Astrocyte (in vitro differentiated cells and primary cell): ENCODE measurements around the gene TPT1. TPM values are rescaled to one million over a fixed set of nuclear protein-coding genes. Genes with fewer than 3 reads are reported as not detected.
"Not testable (repeated sequence)": the region's sequence is repeated elsewhere in the genome, so short reads cannot be mapped to it uniquely, and the experiment has no call there.

ENCODE experiments used
- DNase-seq: peaks from one replicate; pipeline ENCODE4 v3.0.0-alpha.2; 2010; ENCODE audit warnings: low read depth
- FAIRE-seq: peaks from 2 replicates; lab custom pipeline; 2011; peaks lifted over from hg19 to GRCh38; lab: Jason Lieb, UNC
- H2AFZ ChIP-seq: 2 replicates; pipeline ENCODE4 v1.6.0; 2012; ENCODE audit warnings: low read depth, low read length, inconsistent platforms
- H3K27ac ChIP-seq: 2 replicates; pipeline ENCODE4 v1.5.1; 2011; ENCODE audit warnings: low read depth, low read length, inconsistent platforms
- H3K27me3 ChIP-seq: 2 replicates; pipeline ENCODE4 v1.6.0; 2011; ENCODE audit warnings: low read length, inconsistent platforms; ENCODE audit not compliant: insufficient read depth
- H3K36me3 ChIP-seq: 2 replicates; pipeline ENCODE4 v1.5.1; 2011; ENCODE audit warnings: low read length, inconsistent platforms; ENCODE audit not compliant: insufficient read depth
- H3K4me1 ChIP-seq: 2 replicates; pipeline ENCODE4 v1.5.1; 2011; ENCODE audit warnings: low read length, inconsistent platforms; ENCODE audit not compliant: insufficient read depth
- H3K4me2 ChIP-seq: 2 replicates; pipeline ENCODE4 v1.6.0; 2012; ENCODE audit warnings: low read length, inconsistent platforms
- H3K4me3 ChIP-seq: 2 replicates; pipeline ENCODE4 v1.5.1; 2011; ENCODE audit warnings: low read depth, mild to moderate bottlenecking, low read length, inconsistent platforms; ENCODE audit not compliant: insufficient read depth
- H3K79me2 ChIP-seq: 2 replicates; pipeline ENCODE4 v1.6.0; 2012; ENCODE audit warnings: mild to moderate bottlenecking, low read length, inconsistent platforms; ENCODE audit not compliant: insufficient read depth
- H3K9ac ChIP-seq: 2 replicates; pipeline ENCODE4 v1.6.0; 2012; ENCODE audit warnings: mild to moderate bottlenecking, low read length, inconsistent platforms
- H3K9me3 ChIP-seq: 2 replicates; pipeline ENCODE4 v1.5.1; 2012; ENCODE audit warnings: low read depth, mild to moderate bottlenecking, low read length, inconsistent platforms; ENCODE audit not compliant: insufficient read depth
- H4K20me1 ChIP-seq: 2 replicates; pipeline ENCODE4 v1.6.0; 2012; ENCODE audit warnings: low read length, inconsistent platforms; ENCODE audit not compliant: insufficient read depth
- H3K27ac Mint-ChIP-seq: one replicate; pipeline ENCODE4 v1.8.0; 2021; ENCODE audit warnings: mild to moderate bottlenecking, mixed read lengths; ENCODE audit not compliant: unreplicated experiment
- H3K27me3 Mint-ChIP-seq: one replicate; pipeline ENCODE4 v1.8.0; 2021; ENCODE audit warnings: low read depth, mixed read lengths; ENCODE audit not compliant: unreplicated experiment
- H3K36me3 Mint-ChIP-seq: one replicate; pipeline ENCODE4 v1.8.0; 2021; ENCODE audit warnings: low read depth, mixed read lengths; ENCODE audit not compliant: unreplicated experiment
- H3K4me1 Mint-ChIP-seq: one replicate; pipeline ENCODE4 v1.8.0; 2021; ENCODE audit warnings: low read depth, mixed read lengths; ENCODE audit not compliant: unreplicated experiment
- H3K4me3 Mint-ChIP-seq: one replicate; pipeline ENCODE4 v1.8.0; 2021; ENCODE audit warnings: mild to moderate bottlenecking, moderate library complexity, mixed read lengths; ENCODE audit not compliant: unreplicated experiment
- H3K9me3 Mint-ChIP-seq: one replicate; pipeline ENCODE4 v1.8.0; 2021; ENCODE audit warnings: mild to moderate bottlenecking, mixed read lengths; ENCODE audit not compliant: unreplicated experiment
- EZH2 ChIP-seq: IDR thresholded peaks from 2 replicates; pipeline ENCODE4 v1.6.1; 2012; ENCODE audit warnings: mild to moderate bottlenecking, low read length, inconsistent platforms; ENCODE audit not compliant: insufficient read depth
- total RNA-seq: library from RNA; stranded (reverse); gene quantifications from 2 replicates; pipeline ENCODE4 v1.2.1, GENCODE V29; 2021
- TF ChIP-seq, protein P1 (sequence below): IDR thresholded peaks from 2 replicates; pipeline ENCODE4 v1.5.1; 2011; ENCODE audit warnings: low read depth, mild to moderate bottlenecking, inconsistent platforms, low read length, moderate library complexity; ENCODE audit not compliant: insufficient read depth

Gene TPT1
- total RNA-seq, 1 donor from 2014 or later, result 2,540 TPM

- Histone ChIP-seq H3K27ac (no peak overlapping the region), H2AFZ (no peak overlapping the region), H3K9ac (no peak overlapping the region), H3K4me2 (no peak overlapping the region), H4K20me1 (no peaks in the 10 kb centered on the region), H3K4me3 (no peak overlapping the region), H3K79me2 (no peaks in the 10 kb centered on the region), H3K27me3 (no peaks in the 10 kb centered on the region), H3K36me3 (no peaks in the 10 kb centered on the region), H3K9me3 (no peaks in the 10 kb centered on the region), H3K4me1 (no peaks in the 10 kb centered on the region)
- no peak for DNase-seq
- Mint-ChIP-seq H3K4me3 (no peak overlapping the region), H3K27ac (no peak overlapping the region), H3K9me3 (peaks cover 2% of the 10 kb centered on the region), H3K36me3 (peaks cover 1% of the 10 kb centered on the region), H3K27me3 (peaks cover 2% of the 10 kb centered on the region), H3K4me1 (no peaks in the 10 kb centered on the region)
- no peak for FAIRE-seq
- TF ChIP-seq, protein P1, sequence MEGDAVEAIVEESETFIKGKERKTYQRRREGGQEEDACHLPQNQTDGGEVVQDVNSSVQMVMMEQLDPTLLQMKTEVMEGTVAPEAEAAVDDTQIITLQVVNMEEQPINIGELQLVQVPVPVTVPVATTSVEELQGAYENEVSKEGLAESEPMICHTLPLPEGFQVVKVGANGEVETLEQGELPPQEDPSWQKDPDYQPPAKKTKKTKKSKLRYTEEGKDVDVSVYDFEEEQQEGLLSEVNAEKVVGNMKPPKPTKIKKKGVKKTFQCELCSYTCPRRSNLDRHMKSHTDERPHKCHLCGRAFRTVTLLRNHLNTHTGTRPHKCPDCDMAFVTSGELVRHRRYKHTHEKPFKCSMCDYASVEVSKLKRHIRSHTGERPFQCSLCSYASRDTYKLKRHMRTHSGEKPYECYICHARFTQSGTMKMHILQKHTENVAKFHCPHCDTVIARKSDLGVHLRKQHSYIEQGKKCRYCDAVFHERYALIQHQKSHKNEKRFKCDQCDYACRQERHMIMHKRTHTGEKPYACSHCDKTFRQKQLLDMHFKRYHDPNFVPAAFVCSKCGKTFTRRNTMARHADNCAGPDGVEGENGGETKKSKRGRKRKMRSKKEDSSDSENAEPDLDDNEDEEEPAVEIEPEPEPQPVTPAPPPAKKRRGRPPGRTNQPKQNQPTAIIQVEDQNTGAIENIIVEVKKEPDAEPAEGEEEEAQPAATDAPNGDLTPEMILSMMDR, result no peak
- TF ChIP-seq EZH2, result no peak
Observed at GRCh38 chr13:45301263-45301662, 39.7 kb downstream of the TPT1 start.

DNA sequence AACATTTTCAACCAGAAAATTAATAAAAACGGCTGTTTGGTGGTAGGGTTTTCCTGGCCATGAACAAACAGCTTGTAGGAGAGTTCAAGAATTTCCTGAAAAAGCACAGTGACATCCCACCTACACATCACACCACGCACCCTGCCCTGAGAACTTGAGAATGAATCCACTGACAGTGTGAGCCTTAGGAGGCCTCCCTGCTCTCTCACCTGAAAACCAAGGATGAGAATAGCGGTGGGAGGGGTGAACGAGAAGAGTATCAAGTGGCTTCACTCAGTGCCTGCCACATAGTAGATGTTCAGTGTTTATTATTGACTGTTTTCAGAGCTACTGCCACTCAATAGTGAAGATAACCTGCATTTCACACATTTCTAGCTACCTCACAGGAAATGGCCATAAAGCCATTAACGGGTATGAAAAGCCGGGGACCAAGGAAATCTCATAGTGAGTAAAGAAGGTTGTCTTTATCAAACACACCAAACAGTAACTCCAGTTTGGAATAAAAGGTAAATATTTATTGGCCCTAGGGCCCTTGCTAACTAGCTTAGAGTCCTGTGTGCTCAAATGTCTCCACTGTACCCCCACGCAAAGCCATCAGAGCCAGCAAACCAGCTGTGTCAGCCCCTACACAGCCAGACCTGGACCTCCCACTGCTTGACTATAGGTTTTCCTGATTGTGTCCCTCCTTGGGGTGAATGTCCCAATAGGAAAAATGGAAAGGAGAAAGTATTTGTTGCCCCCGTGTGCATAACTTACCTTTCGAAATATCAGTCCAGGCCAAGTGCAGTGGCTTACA, 40.6 kb downstream of the TPT1 start:
- no peaks in the 10 kb centered on the region for H3K27me3 ChIP-seq
- Mint-ChIP-seq H3K4me3 (no peak overlapping the region), H3K27me3 (peaks cover 2% of the 10 kb centered on the region), H3K9me3 (peaks cover 2% of the 10 kb centered on the region), H3K27ac (no peak overlapping the region), H3K4me1 (no peaks in the 10 kb centered on the region), H3K36me3 (peaks cover 1% of the 10 kb centered on the region)
- DNase-seq, result no peak
- no peak overlapping the region for H3K27ac ChIP-seq
- no peaks in the 10 kb centered on the region for H3K4me1 ChIP-seq
- H3K9ac ChIP-seq, result no peak overlapping the region
- H4K20me1 ChIP-seq, result no peaks in the 10 kb centered on the region
- H3K79me2 ChIP-seq, result no peaks in the 10 kb centered on the region
- no peaks in the 10 kb centered on the region for H3K9me3 ChIP-seq
- no peaks in the 10 kb centered on the region for H3K36me3 ChIP-seq
- no peak overlapping the region for H3K4me3 ChIP-seq
- TF ChIP-seq, protein P1, result no peak
- no peak for TF ChIP-seq EZH2
- no peak overlapping the region for H3K4me2 ChIP-seq
- no peak overlapping the region for H2AFZ ChIP-seq
- no peak for FAIRE-seq

DNA sequence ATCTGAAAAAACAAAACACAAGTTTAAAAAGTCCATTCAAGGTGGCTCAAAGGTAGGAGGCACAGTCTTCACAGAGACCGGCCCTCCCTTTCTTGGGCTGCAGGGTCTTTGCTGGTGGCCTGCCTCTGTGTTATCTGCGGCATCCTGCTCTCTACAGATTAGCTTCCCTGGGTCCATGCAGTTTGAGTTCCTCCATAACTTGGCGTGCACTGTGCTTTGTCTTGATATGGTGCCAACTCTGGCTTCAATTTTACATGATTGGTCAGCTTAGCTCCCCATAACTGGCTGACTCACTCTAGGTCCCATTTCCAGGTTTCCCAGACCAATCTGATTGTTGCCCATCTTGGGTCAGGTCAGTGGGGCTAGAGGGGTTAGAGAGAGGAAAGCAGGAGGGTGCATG, 41.8 kb downstream of the TPT1 start:
- DNase-seq, result no peak
- FAIRE-seq, result no peak

DNA sequence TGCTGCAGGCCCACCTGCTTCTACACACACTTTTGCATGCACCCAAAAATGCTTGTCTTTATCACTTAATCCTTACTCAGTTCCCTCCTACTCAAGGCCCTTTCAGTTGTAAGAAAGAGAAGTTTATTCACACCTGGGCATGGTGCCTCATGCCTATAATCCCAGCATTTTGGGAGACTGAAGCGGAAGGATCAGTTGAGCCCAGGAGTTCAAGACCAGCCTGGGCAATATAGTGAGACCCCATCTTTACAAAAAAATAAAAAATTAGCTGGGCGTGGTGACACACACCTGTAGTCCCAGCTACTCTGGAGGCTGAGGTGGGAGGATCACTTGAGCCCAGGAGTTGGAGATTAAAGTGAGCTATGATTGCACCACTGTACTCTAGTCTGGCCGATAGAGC, 42.4 kb downstream of the TPT1 start:
- not testable (repeated sequence) for H3K9ac ChIP-seq, DNase-seq, H3K36me3 Mint-ChIP-seq, H3K9me3 Mint-ChIP-seq, H3K27ac ChIP-seq, H3K9me3 ChIP-seq, H3K79me2 ChIP-seq, H3K27ac Mint-ChIP-seq, H3K36me3 ChIP-seq, H3K27me3 ChIP-seq, H3K4me1 Mint-ChIP-seq, H3K4me1 ChIP-seq, H3K4me2 ChIP-seq, H3K4me3 ChIP-seq, FAIRE-seq, H2AFZ ChIP-seq, H3K4me3 Mint-ChIP-seq, H4K20me1 ChIP-seq, H3K27me3 Mint-ChIP-seq

More for the DNA sequence above, 41.8 kb downstream of the TPT1 start:
- Histone ChIP-seq H3K27me3 (no peaks in the 10 kb centered on the region), H2AFZ (no peak overlapping the region), H3K4me2 (no peak overlapping the region), H3K4me3 (no peak overlapping the region), H3K9ac (no peak overlapping the region), H3K27ac (no peak overlapping the region), H3K36me3 (no peaks in the 10 kb centered on the region), H3K79me2 (no peaks in the 10 kb centered on the region), H4K20me1 (no peaks in the 10 kb centered on the region), H3K4me1 (no peaks in the 10 kb centered on the region), H3K9me3 (no peaks in the 10 kb centered on the region)
- Mint-ChIP-seq H3K4me3 (no peak overlapping the region), H3K9me3 (peaks cover 2% of the 10 kb centered on the region), H3K27me3 (no peaks in the 10 kb centered on the region), H3K36me3 (peaks cover 1% of the 10 kb centered on the region), H3K27ac (no peak overlapping the region), H3K4me1 (no peaks in the 10 kb centered on the region)
- no peak for TF ChIP-seq EZH2
- TF ChIP-seq, protein P1, result no peak
